Mesenchymal stem cell (in vitro differentiated cells and primary cell): Measurements from ENCODE around the gene LRP1B.
A peak's percentile ranks its signal among the peaks of the same experiment; 100 is the strongest.

Experiments used
- DNase-seq: peaks from one replicate; pipeline ENCODE4 v3.0.0-alpha.2; 2013
- H2AFZ ChIP-seq: one replicate; pipeline ENCODE4 v1.6.1; 2013; ENCODE audit warnings: low read depth, mild to moderate bottlenecking, control low read depth, inconsistent platforms, low read length, moderate library complexity
- H2AK5ac ChIP-seq: 2 replicates; pipeline ENCODE4 v1.6.1; 2013; ENCODE audit warnings: low read length, moderate library complexity, mild to moderate bottlenecking, inconsistent platforms; ENCODE audit not compliant: severe bottlenecking
- H2BK120ac ChIP-seq: one replicate; pipeline ENCODE4 v1.6.1; 2013; ENCODE audit warnings: low read depth, mild to moderate bottlenecking, inconsistent platforms, low read length, moderate library complexity
- H2BK12ac ChIP-seq, 2 experiments: one replicate each; pipeline ENCODE4 v1.6.1; 2013; ENCODE audit warnings: inconsistent platforms in 2 of 2, low read length in 2 of 2, mild to moderate bottlenecking in 2 of 2, moderate library complexity in 2 of 2, control low read depth in 1 of 2
- H2BK15ac ChIP-seq: one replicate; pipeline ENCODE4 v1.6.1; 2013; ENCODE audit warnings: mild to moderate bottlenecking, low read depth, inconsistent platforms; ENCODE audit not compliant: poor library complexity, severe bottlenecking
- H2BK5ac ChIP-seq: 2 replicates; pipeline ENCODE4 v1.6.1; 2013; ENCODE audit warnings: low read depth, mild to moderate bottlenecking, low read length, control low read depth, inconsistent platforms; ENCODE audit not compliant: poor library complexity, severe bottlenecking
- H3K14ac ChIP-seq, 2 experiments: one replicate each; pipeline ENCODE4 v1.6.1; 2013; ENCODE audit warnings: inconsistent platforms in 2 of 2, low read length in 2 of 2, control low read depth in 1 of 2, mild to moderate bottlenecking in 1 of 2, moderate library complexity in 1 of 2
- H3K18ac ChIP-seq, 2 experiments: one replicate each; pipeline ENCODE4 v1.6.1; 2013; ENCODE audit warnings: inconsistent platforms in 2 of 2, low read length in 2 of 2, control low read depth in 1 of 2, low read depth in 1 of 2, mild to moderate bottlenecking in 1 of 2
- H3K23ac ChIP-seq, 2 experiments: one replicate each; pipeline ENCODE4 v1.6.1; 2013; ENCODE audit warnings: inconsistent platforms in 2 of 2, low read length in 2 of 2, mild to moderate bottlenecking in 2 of 2, moderate library complexity in 2 of 2, control low read depth in 1 of 2
- H3K27ac ChIP-seq: 2 replicates; pipeline ENCODE4 v1.5.1; 2013; ENCODE audit warnings: mild to moderate bottlenecking, moderate library complexity, low read length, control low read depth, inconsistent platforms; ENCODE audit not compliant: poor library complexity, severe bottlenecking
- H3K27me3 ChIP-seq, 2 experiments: 2 replicates each; pipeline versions ENCODE4 v1.6.1 to v1.7.0; 2013; ENCODE audit warnings: low read length in 2 of 2, mild to moderate bottlenecking in 2 of 2, moderate library complexity in 2 of 2, control low read depth in 1 of 2, inconsistent platforms in 1 of 2; ENCODE audit not compliant: control insufficient read depth in 1 of 2, insufficient read depth in 1 of 2
- H3K36me3 ChIP-seq, 2 experiments: 2 replicates each; pipeline versions ENCODE4 v1.6.1 to v1.7.0; 2013; ENCODE audit warnings: low read length in 2 of 2, control low read depth in 1 of 2, inconsistent platforms in 1 of 2, low read depth in 1 of 2, mild to moderate bottlenecking in 1 of 2; ENCODE audit not compliant: insufficient read depth in 2 of 2, control insufficient read depth in 1 of 2
- H3K4ac ChIP-seq, 2 experiments: one replicate each; pipeline ENCODE4 v1.6.1; 2013; ENCODE audit warnings: inconsistent platforms in 2 of 2, low read length in 2 of 2, mild to moderate bottlenecking in 2 of 2, moderate library complexity in 2 of 2, control low read depth in 1 of 2, low read depth in 1 of 2
- H3K4me1 ChIP-seq: 2 replicates; pipeline ENCODE4 v1.6.1; 2013; ENCODE audit warnings: low read depth, low read length, control low read depth; ENCODE audit not compliant: control insufficient read depth, insufficient read depth
- H3K4me2 ChIP-seq: 2 replicates; pipeline ENCODE4 v1.6.1; 2013; ENCODE audit warnings: low read length, mild to moderate bottlenecking, inconsistent platforms; ENCODE audit not compliant: poor library complexity, severe bottlenecking
- H3K4me3 ChIP-seq, 2 experiments: 2 replicates each; pipeline versions ENCODE4 v1.5.1 to v1.7.0; 2013; ENCODE audit warnings: low read length in 2 of 2, mild to moderate bottlenecking in 2 of 2, control low read depth in 1 of 2, low read depth in 1 of 2; ENCODE audit not compliant: insufficient read depth in 1 of 2
- H3K79me1 ChIP-seq: replicated peaks from 2 replicates; pipeline ENCODE4 v1.6.1; 2013; ENCODE audit warnings: mild to moderate bottlenecking, control low read depth, low read length, inconsistent platforms; ENCODE audit not compliant: poor library complexity, severe bottlenecking
- H3K9ac ChIP-seq: 2 replicates; pipeline ENCODE4 v1.7.0; 2013; ENCODE audit warnings: mild to moderate bottlenecking, low read length, moderate library complexity
- H3K9me3 ChIP-seq: 2 replicates; pipeline ENCODE4 v1.7.0; 2013; ENCODE audit warnings: mild to moderate bottlenecking, low read length; ENCODE audit not compliant: control insufficient read depth
- H4K8ac ChIP-seq: one replicate; pipeline ENCODE4 v1.6.1; 2013; ENCODE audit warnings: inconsistent platforms, mild to moderate bottlenecking, low read length, moderate library complexity
- H4K91ac ChIP-seq: one replicate; pipeline ENCODE4 v1.6.1; 2013; ENCODE audit warnings: mild to moderate bottlenecking, low read length, inconsistent platforms
- WGBS: methylation state at CpG from one replicate; pipeline ENCODE4 v1.1.7; 2013; ENCODE audit warnings: mixed read lengths; 5-methylcytosine and 5-hydroxymethylcytosine counted together

LRP1B gene

DNA sequence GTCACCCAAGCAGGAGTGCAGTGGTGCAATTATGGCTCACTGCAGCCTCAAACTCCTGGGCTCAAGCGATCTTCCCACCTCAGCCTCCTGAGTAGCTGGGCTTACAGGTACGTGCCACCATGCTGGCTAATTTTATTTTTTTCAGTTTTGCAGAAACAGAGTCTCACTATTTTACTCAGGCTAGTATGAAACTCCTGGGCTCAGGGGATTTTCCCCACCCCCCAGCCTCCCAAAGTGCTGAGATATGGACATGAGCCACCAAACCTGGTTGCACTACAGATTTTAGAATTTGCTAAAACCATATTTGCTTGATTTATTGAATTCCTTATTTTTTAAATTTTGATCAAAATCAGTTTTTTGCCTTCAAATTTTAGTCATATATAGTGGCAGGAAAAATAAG is 1553.4 kb downstream of the LRP1B start:
- H3K4me3 ChIP-seq, result no peak overlapping the region
- no peaks in the 10 kb centered on the region for H3K36me3 ChIP-seq
- no peaks in the 10 kb centered on the region for H3K27me3 ChIP-seq
- H3K9me3 ChIP-seq, result no peaks in the 10 kb centered on the region
- H4K8ac ChIP-seq, result no peak overlapping the region
- no peak overlapping the region for H2BK12ac ChIP-seq
- no peak overlapping the region for H4K91ac ChIP-seq
- H3K79me1 ChIP-seq, result no peaks in the 10 kb centered on the region
- no peak overlapping the region for H2BK15ac ChIP-seq
- no peak overlapping the region for H3K27ac ChIP-seq
- no peak overlapping the region for H3K4me2 ChIP-seq
- H3K4me1 ChIP-seq, result no peaks in the 10 kb centered on the region
- H3K4ac ChIP-seq, result no peak overlapping the region
- 94% methylated on average over 2 of the region's 2 CpGs for whole genome bisulfite sequencing
- H2BK5ac ChIP-seq, result no peak overlapping the region
- no peak for DNase-seq
- H2AK5ac ChIP-seq, result no peak overlapping the region
- no peak overlapping the region for H3K14ac ChIP-seq
- H3K23ac ChIP-seq, result no peak overlapping the region
- H3K9ac ChIP-seq, result no peak overlapping the region
- no peak overlapping the region for H2BK120ac ChIP-seq
- no peak overlapping the region for H3K18ac ChIP-seq
- no peak overlapping the region for H2AFZ ChIP-seq

DNA sequence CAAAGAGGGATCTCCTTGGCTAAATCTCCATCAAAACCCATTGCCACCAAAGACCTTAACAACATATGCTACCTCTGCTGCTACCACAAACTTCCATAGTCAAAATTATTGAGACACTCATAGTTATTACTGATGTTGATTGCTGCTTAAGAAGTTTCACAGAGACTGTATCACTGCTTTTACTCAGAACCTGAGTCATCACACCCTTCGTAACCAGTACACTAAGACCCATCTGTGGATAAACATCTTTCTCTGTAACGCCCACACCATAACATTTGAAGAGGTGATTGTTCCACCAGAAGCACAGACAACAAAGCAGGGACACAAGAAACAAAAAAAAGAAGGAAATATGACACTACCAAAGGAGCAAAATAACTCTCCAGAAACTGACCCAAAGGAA is 1563.1 kb downstream of the LRP1B start:
- peak; percentile 60 for DNase-seq
- WGBS, result 46% methylated on average over 2 of the region's 2 CpGs
- Histone ChIP-seq H3K4me1 (no peaks in the 10 kb centered on the region), H2AFZ (no peak overlapping the region), H3K23ac (no peak overlapping the region), H2AK5ac (no peak overlapping the region), H3K4me3 (no peak overlapping the region), H2BK120ac (no peak overlapping the region), H2BK5ac (no peak overlapping the region), H3K4me2 (no peak overlapping the region), H3K27me3 (no peaks in the 10 kb centered on the region), H3K27ac (no peak overlapping the region), H3K4ac (no peak overlapping the region), H4K8ac (no peak overlapping the region), H3K9me3 (peaks cover 12% of the 10 kb centered on the region), H3K79me1 (no peaks in the 10 kb centered on the region), H4K91ac (no peak overlapping the region), H2BK12ac (no peak overlapping the region), H2BK15ac (no peak overlapping the region), H3K9ac (no peak overlapping the region), H3K14ac (no peak overlapping the region), H3K36me3 (no peaks in the 10 kb centered on the region), H3K18ac (no peak overlapping the region)

DNA sequence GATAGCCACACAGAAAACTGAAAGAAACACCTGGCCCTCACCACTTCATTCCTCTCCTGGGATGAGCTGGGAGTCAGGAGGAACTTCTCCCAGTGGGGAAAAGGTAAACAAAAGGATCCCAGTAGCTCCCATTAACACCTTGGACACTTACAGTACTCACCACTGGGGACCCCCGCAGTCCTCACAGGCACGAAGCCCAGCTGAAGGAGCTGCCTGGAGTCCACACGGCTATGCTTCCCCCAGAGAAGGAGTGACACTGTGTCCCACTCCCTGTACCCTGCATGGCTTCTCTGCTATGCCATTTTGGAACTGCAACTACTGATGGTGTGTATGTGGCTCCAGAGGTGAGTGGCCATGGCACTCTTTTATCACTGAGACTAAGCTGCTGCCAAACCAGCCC is 1565.1 kb downstream of the LRP1B start:
- H3K4me3 ChIP-seq, result no peak overlapping the region
- H2BK15ac ChIP-seq, result no peak overlapping the region
- no peak overlapping the region for H3K27ac ChIP-seq
- no peak overlapping the region for H2AK5ac ChIP-seq
- no peaks in the 10 kb centered on the region for H3K79me1 ChIP-seq
- no peaks in the 10 kb centered on the region for H3K27me3 ChIP-seq
- 64% methylated on average over 3 of the region's 3 CpGs for WGBS
- H3K9me3 ChIP-seq, result peaks cover 12% of the 10 kb centered on the region
- H2BK120ac ChIP-seq, result no peak overlapping the region
- no peak overlapping the region for H4K91ac ChIP-seq
- H2BK5ac ChIP-seq, result no peak overlapping the region
- H3K4me1 ChIP-seq, result no peaks in the 10 kb centered on the region
- no peak overlapping the region for H3K18ac ChIP-seq
- no peak overlapping the region for H3K4me2 ChIP-seq
- no peak overlapping the region for H2BK12ac ChIP-seq
- no peak overlapping the region for H3K23ac ChIP-seq
- no peak overlapping the region for H3K4ac ChIP-seq
- H3K14ac ChIP-seq, result no peak overlapping the region
- no peaks in the 10 kb centered on the region for H3K36me3 ChIP-seq
- no peak for DNase-seq
- no peak overlapping the region for H2AFZ ChIP-seq
- no peak overlapping the region for H4K8ac ChIP-seq
- H3K9ac ChIP-seq, result no peak overlapping the region

DNA sequence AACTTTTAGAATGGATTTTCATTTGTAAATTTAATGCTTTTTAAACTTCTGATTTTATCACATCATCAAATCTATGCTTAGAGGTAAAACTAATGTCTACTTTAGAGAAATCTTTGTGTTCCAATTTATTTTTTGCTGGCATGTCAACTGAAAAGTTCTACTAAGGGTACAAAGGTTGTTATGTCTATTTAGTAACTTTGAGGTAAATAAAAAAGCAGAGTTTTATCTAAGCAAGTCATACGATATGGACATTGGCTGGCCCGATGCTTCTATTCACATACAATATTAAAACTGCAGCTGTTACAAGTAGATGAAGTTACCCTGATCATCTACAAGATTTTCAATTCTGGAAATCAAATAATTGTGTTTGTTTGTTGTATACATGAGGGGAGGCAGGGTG is 1575.1 kb downstream of the LRP1B start:
- WGBS, result no CpG with 5 or more reads among the region's 2 CpGs
- Histone ChIP-seq H2AK5ac (no peak overlapping the region), H3K14ac (no peak overlapping the region), H3K27me3 (no peaks in the 10 kb centered on the region), H2BK15ac (no peak overlapping the region), H3K9ac (no peak overlapping the region), H3K4me1 (no peaks in the 10 kb centered on the region), H3K27ac (no peak overlapping the region), H3K4me2 (no peak overlapping the region), H4K8ac (no peak overlapping the region), H2BK5ac (no peak overlapping the region), H3K23ac (no peak overlapping the region), H3K79me1 (no peaks in the 10 kb centered on the region), H2BK120ac (no peak overlapping the region), H3K4ac (no peak overlapping the region), H4K91ac (no peak overlapping the region), H2BK12ac (no peak overlapping the region), H3K9me3 (no peaks in the 10 kb centered on the region), H3K18ac (no peak overlapping the region), H3K36me3 (no peaks in the 10 kb centered on the region), H3K4me3 (no peak overlapping the region), H2AFZ (no peak overlapping the region)
- no peak for DNase-seq
